ENCODE data around the gene ABLIM3.

ABLIM3 gene

DNA sequence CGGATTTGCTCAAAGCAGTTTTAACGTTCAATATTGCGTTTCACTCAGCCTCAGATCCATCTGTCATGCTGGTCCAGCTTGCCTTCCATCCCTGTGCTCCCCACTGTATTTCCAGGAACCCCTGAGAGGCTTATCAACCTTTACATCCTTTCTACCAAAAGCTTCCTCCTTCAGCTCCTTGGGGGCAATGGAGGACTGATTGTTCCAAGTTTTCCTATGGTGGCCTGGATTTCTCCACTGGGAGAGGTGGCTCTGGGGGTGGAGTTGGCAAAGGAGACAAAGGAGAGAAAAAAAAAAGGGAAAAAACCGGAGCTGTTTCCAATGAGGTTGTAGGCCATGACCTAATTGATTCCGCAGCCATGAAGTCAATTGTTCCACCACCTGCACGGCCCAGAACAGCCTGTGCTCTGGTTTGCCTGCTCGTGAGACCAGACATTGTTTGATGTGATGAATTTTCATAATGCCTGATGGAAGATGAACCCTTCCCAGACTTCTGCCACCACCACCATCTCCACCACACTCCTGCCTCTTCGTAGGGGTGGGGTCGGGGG lies 54.1 kb downstream of the ABLIM3 start:
- no peak for DNase-seq

DNA sequence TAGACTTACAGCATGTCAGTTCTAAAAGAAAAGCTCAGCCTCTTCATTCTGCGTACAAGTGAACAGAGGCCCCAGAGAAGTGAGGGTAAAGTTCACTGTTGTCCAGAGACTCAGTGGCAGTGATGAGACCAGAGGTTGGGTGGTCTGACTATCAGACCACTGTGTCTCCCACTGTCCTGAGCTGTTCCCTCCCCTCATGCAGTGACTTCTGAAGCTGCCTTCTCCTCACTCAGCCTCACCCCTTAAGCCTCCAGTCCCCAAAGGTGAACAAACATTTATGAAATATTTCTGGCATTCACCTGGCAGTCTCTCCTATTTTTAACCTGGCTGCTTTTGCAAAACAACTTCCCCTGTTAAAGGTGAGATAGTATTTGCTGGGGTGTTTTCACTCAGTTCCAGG lies 54.7 kb downstream of the ABLIM3 start:
- no peak for DNase-seq

DNA sequence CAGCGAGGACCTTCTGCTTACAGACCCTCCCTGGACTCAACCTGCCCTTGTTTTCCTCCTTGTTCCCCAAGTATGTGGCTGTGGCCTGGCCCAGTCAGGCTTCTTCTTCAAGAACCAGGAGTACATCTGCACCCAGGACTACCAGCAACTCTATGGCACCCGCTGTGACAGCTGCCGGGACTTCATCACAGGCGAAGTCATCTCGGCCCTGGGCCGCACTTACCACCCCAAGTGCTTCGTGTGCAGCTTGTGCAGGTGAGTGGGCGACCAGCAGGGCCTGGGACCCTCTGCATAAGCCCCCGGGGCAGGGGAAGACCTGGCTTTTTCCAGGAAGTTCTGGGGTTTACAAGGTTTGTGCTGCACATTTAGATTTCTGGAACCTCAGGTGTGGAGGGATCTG lies 56.9 kb downstream of the ABLIM3 start:
- DNase-seq = no peak

DNA sequence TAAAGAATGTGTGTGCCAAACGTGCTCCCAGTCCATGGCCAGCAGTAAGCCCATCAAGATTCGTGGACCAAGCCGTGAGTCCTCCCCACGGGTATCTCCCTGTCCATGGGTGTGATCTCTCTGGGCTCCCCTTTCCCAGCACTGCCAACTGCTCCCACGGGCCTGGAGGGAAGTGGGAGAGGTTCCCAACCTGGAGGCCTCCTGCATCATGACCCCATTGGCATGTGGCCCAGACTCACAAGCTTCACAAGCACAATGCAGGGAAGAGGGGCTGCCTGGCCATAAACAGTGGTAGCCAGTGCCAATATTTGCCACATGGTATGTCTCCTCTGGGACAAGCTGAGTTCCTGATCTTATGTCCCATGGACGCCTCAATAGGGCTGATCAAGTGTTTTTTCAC lies 59.1 kb downstream of the ABLIM3 start:
- no peak for DNase-seq

DNA sequence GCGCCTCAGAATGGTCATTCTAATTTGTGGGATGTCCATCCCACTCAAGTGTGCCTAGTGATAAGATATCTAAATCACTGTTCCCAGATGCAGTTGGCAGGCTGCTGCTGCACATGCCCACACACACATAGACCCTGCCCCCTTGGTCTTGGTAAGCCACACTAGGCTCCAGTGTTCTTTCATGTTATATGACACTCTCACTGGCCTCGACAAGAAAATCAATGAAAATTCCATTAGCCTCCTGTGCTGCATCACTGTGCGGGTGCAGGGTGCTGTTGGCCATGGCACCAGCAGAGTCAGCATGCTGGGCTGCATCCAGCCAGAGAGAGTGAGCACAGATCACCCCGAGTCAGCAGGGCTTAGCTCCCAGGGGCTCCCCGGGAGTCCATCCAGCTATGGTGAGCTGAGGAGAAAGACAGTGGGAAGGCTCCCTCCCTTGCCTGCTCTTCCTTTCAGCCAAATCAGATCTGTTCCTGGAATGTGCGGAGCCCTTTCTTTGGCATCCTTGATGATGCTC lies 59.9 kb downstream of the ABLIM3 start:
- no peak for DNase-seq

DNA sequence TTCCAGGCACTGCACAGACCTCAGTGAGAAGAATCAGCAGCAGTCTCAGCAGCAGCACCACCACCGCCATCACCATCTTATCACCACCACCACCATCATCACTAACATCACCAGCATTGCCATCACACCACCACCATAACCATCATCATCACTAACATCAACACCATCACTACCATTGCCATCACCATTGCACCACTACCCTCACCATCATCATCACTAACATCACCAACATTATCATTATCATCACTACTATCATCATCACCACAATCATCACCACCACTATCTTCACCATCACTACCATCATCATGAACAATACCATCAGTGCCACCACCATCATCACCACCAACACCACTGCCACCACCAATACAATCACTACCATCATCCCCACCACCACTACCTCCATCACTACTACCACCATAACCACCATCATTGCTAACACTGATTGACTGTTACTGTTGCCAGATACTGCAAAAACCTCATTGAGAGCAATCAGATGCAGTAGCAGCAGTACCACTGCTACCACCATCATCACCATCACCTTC lies 61.7 kb downstream of the ABLIM3 start:
- DNase-seq = no peak

DNA sequence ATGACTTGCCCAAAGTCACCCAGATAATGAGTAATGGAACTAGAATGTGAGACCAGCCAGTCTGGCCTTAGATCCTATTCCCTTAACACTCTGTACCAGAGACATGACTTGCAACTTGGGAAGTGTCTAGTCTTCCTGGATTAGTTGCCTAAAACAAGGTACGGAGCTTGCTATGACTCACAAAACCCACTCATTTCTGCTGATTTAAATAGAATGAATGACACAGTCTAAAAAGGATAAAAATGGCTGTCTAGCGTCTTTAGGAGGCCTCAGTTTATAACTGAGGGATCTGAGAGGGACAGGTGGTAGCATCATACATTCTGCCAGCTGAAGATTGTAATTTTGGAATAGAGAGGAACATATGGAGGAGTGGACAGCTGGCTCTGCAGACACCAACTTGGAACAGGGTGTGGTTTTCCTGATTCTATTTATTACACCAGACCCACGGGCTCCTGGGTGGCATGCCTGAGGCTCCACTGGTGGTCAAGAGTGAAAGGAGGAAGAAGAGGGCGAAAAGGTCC lies 62.7 kb downstream of the ABLIM3 start:
- DNase-seq = no peak

DNA sequence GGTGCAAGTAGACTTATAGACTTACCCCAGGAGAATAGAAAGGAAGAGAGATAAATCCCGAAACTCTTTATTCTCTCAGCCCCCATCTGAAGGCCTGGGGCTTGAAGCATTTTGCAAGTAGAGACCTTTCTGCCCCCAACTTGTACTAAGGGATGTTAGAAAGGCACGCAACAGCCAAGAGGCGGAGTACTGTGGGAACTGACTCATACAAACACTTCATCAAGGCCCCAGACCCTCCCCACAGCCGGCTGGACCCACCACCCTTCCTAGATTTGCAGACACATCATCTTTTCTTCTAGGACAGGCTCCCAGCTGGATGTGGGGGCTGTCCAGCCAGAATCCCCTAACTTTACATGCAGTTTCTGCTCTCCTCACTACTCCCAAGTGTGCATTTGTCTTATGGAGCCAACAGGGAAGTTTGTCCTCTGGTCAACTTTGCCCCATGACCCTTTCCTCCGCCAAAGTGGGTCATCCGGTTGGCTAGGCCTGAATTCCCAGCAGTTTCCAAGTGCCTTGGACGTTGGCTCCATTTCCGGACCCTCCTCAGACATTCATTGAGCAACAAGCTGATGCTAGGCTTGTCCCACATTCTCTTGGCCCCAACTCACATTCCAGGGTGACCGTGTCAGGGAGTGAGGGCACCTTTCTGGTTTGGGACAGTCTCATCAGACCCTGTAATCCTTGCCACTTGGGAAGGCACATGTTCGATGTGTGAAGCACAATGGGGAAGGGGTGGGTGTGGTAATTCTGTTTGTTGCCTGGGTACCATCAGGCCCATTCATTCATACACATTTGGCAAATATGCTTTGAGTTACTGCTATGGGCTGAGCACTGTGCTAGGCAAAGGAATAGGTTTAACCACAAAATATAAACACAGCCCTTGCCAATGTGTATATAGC lies 64.6 kb downstream of the ABLIM3 start:
- no peak for DNase-seq

DNA sequence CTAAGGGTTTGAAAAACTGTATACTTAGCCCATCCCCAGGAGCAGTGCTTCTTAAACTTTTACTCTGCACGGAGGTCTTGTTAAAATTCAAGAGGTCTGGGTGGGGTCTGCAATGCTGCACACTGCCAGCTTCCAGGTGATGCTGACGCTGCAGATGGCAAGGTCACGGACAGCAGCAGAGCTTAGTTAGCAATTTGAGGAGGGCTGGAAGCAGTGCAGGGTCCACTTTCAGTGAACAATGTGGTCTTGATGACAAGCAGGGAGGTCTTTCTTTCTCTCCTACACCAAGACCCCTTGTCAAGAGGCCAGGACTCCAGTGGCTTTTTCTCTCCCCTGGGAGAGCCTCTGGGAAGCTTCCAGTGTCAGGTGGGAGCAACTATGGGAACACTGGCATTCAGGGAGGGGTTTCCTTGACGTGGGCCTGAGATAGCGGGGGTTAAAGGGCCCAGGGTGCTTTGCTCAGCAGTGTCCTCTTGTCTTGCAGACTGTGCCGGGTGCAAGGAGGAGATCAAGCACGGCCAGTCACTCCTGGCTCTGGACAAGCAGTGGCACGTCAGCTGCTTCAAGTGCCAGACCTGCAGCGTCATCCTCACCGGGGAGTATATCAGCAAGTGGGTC lies 65.3 kb downstream of the ABLIM3 start:
- no peak for DNase-seq

DNA sequence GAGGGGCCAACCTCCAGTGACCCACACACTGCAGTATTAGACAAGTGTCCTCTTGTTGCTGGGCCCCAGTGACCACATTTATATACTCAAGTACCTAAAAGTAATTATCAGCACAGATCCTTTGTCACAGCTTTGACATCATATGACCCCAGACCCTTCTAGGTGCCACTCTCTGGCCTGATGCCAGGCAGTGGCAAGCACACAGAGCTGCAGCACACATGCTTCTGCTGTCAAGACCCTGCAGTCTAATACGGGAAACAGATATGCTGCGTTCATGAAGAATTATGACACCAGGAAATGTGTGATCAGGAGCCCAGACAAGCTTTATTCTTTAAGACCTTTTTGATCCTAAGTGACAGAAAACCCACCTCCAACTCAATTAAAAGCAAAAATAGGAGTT lies 66.5 kb downstream of the ABLIM3 start:
- no peak for DNase-seq

DNA sequence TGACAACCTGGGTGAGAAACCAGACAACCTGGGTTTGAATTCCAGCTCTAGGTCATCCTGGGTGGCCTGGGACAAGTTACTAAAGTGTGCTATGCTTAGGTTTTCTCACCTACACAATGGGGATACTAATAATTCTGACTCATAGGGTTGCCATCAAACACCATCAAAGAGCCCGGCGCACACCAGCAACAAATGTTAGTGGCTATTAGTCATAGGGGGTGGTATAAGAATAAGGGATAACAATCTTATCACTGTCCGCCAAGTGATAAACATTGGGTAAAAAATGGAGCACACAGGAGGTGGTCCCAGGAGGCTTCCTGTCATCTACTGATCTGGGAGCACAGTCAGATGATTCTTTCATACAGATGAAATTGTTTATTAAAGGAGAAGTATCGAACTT lies 68.9 kb downstream of the ABLIM3 start:
- DNase-seq = no peak

DNA sequence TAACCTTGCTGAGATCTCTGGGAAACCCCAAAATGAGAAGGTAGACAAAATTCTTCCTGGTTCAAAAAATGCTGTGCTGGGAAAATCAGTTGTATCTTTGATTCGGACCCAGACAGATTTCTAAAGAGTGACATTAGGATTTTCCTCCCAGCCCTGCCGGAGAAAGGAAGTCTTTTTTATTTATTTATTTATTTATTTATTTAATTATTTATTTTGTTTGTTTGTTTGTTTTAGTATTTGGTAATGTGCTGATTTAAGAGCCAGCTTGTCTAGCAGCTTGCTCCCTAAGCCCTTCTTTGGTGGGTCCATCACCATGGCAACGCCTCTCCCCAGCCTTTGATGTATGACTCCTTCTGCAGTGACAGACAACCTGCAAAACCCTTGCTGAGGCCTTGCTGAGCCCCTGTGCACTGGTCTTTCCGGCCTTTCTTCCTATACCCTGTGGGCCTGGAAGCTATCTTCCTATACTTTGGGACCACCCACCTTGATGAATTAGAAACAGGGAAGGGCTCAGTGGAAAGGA lies 69.7 kb downstream of the ABLIM3 start:
- no peak for DNase-seq

DNA sequence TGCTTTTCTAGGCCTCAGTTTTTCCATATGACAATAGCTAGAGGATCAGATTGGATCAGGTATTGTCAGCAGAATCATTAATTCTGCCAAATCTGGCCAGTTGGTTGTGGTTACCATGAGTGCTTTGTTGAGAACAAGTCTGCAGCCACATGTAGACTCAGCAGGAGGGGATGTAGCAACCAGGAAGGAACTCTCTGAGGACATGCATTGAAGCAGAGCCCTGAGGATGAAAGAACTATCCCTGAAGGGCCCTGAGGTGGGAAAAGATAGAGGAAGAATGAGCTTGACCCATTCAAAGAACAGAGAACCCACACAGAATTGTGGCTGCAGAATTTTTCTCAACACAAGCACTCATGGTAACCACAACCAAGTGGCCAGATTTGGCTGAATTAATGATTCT lies 70.3 kb downstream of the ABLIM3 start:
- DNase-seq = no peak

DNA sequence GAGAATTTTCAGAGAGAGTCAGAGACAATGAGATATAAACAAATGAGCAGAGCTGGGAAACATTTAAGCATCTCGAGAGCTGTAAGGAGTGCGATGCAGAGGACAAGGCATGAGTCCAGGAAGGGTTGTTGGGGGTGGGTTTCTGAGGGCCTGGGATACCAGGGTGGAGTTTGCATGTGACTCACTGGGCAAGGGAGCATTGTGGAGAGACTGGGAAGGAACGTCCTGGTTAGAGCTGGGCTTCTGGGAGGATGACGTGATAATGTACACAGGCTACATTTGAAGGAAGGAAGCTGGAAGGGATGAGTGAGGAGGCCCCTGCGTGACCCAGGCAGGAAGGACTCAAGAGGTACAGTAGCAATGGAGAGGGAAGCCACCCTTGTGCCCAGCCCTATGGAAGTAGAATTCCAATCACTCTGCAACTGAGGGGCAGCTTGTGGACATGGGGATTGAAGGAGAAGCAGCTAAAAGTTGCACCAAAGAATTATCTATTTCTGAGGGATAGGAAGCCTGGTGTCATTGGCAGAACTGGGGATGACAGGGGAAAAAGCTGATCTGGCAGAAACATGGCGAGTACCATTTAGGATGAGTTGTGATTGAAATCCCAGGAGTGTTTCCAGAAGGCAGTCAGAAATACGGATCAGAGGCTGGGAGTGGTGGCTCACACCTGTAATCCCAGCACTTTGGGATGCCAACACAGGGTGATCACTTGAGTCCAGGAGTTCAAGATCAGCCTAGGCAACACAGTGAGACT lies 71.1 kb downstream of the ABLIM3 start:
- no peak for DNase-seq

DNA sequence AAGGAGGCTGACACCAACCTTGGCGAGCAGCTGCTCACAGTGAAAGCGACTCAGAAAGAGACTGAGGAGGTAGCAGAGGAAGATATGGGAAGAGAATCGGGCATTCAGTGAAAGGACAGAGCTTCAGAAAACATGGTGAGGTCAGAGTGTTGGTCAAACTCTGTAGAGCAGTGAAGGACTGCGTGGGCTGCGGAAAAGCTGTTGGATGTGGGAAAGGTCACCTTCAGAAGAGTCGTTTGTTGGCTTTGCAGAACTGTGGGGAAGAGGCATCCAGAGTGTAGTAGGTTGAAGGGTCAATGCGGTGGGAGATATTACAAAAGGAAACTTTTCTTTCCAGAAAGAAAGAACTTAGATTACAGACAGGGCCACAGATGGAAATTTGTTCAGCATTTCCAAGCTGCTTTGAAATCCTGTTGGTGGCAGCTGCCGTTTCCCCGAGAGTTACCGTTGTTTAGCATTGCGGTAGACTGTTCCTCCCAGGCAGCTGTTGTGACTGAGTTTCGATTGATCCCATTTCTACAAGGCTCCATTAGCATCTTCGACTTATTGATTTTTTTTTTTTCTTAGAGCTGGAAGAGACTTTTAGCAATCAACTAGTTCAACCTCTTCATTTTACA lies 72.1 kb downstream of the ABLIM3 start:
- no peak for DNase-seq

DNA sequence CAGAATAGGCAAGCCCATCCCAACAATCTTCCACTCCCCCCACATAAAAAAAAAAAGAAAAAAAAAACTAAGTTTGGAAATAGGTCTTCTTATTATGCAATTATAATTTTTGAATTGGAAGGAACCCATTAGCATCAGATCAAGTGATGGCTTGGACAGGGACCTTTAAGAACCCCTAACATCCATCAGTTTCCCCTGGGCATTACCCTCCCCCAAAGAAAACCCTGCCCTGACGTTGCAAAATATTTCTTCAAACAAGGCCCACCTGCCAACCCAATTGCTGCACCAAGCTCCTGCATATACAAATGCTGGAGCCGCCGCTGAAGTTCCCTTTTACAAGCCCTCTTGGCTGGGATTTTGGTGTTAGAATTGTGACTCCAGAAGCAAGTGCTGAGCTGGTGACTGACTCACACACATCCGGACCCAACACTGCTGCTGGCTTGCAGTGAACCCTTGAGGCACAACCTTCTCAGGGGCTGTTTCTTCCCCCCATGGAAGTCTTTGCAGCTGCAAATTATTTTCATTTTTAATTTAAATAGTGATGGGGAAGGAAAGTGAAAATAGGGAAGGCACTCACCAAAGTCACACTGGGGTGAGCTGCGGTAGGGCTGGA lies 74.3 kb downstream of the ABLIM3 start:
- DNase-seq = no peak

DNA sequence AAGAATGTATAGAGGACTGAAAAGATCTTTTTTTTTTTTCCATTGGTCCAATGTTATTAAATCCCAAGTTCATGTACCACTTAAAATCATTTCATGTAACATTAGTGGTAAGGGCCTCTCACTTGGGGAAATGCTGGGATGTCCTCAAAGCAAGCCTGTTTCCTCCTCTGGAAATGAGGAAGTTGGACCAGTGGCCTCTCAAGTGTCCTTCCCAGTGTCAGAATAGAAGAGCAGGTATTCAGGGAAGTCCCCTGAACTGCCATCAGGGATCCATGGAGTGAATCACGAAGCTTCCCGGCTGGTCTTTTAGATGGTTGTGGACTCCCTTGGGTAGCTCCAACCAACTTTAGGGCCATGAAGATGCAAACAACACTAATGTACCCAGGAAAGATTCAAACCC lies 75.2 kb downstream of the ABLIM3 start:
- no peak for DNase-seq

DNA sequence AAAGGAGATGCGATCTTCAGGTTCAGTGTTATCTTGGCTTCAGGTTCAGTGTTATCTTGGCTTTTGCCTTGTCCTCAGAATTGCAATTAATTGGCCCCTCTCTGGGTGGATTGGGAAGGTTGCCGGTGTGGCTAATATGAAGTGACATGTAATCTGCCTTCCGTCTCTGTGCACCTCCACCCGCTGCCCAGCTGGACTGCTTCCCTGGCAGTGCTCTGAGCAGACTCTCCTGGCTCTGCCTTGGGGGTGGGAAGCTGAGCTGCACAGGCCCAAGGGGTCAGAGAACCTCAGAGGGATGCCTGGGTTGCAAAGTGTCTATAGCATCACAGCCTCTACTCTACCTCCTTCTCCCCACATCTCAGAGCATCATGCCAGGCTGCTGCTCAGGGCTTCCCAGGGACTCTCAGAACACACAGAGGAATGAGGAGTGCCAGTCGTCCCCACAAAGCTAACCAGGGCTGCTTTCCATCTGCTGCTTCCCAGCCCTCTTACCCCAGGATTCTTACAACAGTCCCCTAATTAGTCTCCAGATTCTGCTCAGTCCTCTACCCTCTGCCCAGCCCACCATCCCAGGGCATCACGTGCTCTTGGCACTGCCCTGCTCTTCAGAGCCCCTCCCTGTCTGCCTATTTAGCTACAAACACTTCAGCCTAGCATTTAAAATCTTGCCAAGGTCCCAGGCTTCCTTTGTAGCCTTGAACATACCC lies 76.0 kb downstream of the ABLIM3 start:
- DNase-seq = no peak

DNA sequence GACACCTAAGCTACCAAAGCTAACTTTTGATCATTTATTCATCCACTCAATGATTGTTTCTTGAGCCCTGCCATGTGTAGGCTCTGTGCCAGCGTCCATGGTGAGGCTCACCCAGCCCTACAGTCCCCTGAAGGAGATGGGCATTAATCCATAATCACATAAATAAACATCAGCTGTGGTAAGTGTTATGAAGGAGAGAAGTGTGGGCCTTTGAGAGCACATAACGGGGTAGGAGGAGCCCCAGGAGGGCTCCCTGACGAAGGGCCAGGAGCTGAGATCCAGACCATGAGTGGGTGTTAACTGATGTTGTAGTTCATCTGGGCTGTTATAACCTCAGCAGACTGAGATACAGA lies 76.5 kb downstream of the ABLIM3 start:
- DNase-seq = no peak

DNA sequence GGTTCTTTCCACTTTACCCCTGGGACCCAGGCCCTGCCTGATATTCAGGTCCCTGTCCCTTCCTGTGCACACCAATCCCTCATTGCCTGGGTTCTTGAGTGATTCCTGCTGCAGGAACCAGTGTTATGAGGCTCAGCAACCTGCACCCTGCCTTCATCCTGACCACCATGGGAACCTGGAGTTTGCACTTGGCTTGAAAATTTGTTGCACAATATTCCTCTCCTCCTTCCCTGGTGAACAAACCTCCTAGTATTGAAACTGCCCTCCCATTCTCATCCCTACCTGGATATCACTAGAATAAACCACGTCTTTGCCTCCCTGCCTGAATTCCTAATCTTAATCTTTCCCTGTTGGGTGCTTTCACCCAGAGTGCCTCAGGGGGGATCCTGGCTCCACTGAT lies 78.3 kb downstream of the ABLIM3 start:
- no peak for DNase-seq

DNA sequence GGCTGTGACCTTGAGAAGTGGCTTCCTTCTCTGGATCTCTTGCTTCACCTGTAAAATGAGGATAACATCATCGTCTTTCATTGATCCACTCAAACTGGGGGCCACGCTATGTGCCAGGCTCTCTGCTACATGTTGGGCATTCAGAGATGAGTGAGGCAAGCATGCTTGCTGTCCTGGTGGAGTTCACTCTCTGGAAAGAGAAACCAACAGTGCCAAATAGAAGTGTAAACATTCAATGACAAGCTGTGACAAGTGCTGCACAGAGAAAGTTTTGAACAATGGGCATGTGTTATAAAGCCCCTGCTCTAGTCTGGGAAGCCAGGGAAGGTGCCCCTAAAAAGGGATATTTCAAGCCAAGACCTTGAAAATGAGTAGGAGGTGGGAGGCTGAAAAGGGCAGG lies 79.5 kb downstream of the ABLIM3 start:
- no peak for DNase-seq

All from SHP77 treated with DMSO at 0.1 percent for 48 hours (cell line).